ENCODE data around the gene GRK5.

Gene GRK5

GRCh38 chr10:119500821-119501220 lies 293.4 kb downstream of the GRK5 start:
- no peak for ATAC-seq (ENCODE audit: insufficient read depth, low read depth)
- Histone ChIP-seq H3K4me3 (ENCODE audit: low read depth in 1 of 2, low read length in 2 of 2) (no peak overlapping the region), H3K36me3 (ENCODE audit: insufficient read depth, low read length) (peaks cover 30% of the 10 kb centered on the region), H3K9me3 (ENCODE audit: insufficient read depth, low read length, severe bottlenecking) (no peaks in the 10 kb centered on the region), H3K4me1 (ENCODE audit: insufficient read depth, low read length) (peaks cover 36% of the 10 kb centered on the region), H3K4me2 (ENCODE audit: insufficient read depth, low read length) (no peak overlapping the region; the same call in 1 of the 2 replicates), H3K27ac (ENCODE audit: low read length) (peak overlapping the region; percentile 94), H3K79me2 (ENCODE audit: insufficient read depth, low read length) (peaks cover 3% of the 10 kb centered on the region; the same call in 1 of the 2 replicates), H2AFZ (ENCODE audit: low read depth, low read length) (no peak overlapping the region), H3K27me3 (ENCODE audit: insufficient read depth, low read length, poor library complexity) (no peaks in the 10 kb centered on the region), H4K20me1 (ENCODE audit: insufficient read depth, low read length) (no peaks in the 10 kb centered on the region), H3K9ac (ENCODE audit: low read depth, low read length) (peak overlapping the region; percentile 57; the same call in 1 of the 2 replicates)
- TF ChIP-seq CTCF (IDR thresholded peaks at IDR 0.05; ENCODE audit: borderline replicate concordance, extremely low read depth, low read length, poor library complexity, severe bottlenecking) = no peak
- no peak for TF ChIP-seq EZH2 (IDR thresholded peaks at IDR 0.05; ENCODE audit: borderline replicate concordance, low read depth, low read length, severe bottlenecking)
- no peak for DNase-seq

DNA sequence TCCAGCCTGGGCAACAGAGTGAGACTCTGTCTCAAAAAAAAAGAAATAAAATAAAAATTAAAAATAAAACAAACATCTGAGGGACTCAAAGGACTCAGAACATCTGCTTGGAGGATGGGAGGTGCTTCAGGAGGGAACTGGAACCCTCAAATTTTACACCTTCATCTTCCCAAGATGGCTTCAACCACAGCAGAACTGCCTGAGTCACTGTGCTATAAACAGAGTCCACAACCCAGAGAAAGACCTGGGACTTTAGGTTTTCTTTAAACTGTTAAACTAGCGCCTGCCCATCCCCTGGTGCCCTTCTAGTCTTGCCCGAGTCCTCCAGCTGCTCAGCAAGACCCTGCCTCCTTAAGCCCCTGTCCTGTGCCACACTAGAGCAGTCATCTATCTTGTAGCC lies 294.3 kb downstream of the GRK5 start:
- peak; percentile 62 for DNase-seq
- no peaks in the 10 kb centered on the region for H4K20me1 ChIP-seq (ENCODE audit: insufficient read depth, low read length)
- peaks cover 34% of the 10 kb centered on the region for H3K36me3 ChIP-seq (ENCODE audit: insufficient read depth, low read length)
- H3K27me3 ChIP-seq (ENCODE audit: insufficient read depth, low read length, poor library complexity) = no peaks in the 10 kb centered on the region
- H3K4me2 ChIP-seq (ENCODE audit: insufficient read depth, low read length) = peak overlapping the region; percentile 70
- peaks cover 36% of the 10 kb centered on the region for H3K4me1 ChIP-seq (ENCODE audit: insufficient read depth, low read length)
- H3K9me3 ChIP-seq (ENCODE audit: insufficient read depth, low read length, severe bottlenecking) = no peaks in the 10 kb centered on the region
- TF ChIP-seq EZH2 (IDR thresholded peaks at IDR 0.05; ENCODE audit: borderline replicate concordance, low read depth, low read length, severe bottlenecking) = no peak
- no peak for TF ChIP-seq CTCF (IDR thresholded peaks at IDR 0.05; ENCODE audit: borderline replicate concordance, extremely low read depth, low read length, poor library complexity, severe bottlenecking)
- ATAC-seq (ENCODE audit: insufficient read depth, low read depth) = peak; percentile 27
- H3K79me2 ChIP-seq (ENCODE audit: insufficient read depth, low read length) = peaks cover 3% of the 10 kb centered on the region; the same call in 1 of the 2 replicates
- peak overlapping the region; percentile 59 for H2AFZ ChIP-seq (ENCODE audit: low read depth, low read length)
- peak overlapping the region; percentile 94 for H3K27ac ChIP-seq (ENCODE audit: low read length)
- peak overlapping the region; percentile 57 for H3K9ac ChIP-seq (ENCODE audit: low read depth, low read length)
- peak overlapping the region in 1 of 2 experiments; percentile 10; a peak in 2 of 4 replicates for H3K4me3 ChIP-seq (ENCODE audit: low read depth in 1 of 2, low read length in 2 of 2)

DNA sequence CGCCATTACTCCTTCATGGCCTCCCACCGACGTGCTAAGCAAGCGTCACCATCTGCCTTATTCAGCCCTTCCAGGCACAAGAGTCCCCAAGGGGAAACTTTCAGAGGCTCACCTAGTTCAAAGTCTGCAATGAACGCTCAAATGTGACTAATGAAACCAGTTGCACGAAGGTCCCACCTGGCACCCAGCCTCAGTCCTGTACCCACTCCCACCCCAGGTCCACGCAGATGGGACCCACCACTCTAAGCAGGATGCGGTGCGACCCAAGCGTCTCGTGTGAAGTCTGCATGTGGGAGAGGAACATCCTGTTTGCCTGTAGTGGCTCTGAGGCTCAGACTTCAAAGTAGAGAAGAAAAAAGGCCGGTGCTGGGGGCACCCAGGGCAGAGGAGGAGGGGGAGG lies 294.8 kb downstream of the GRK5 start:
- Histone ChIP-seq H3K27me3 (ENCODE audit: insufficient read depth, low read length, poor library complexity) (no peaks in the 10 kb centered on the region), H2AFZ (ENCODE audit: low read depth, low read length) (peak overlapping the region; percentile 59; the same call in 1 of the 2 replicates), H3K4me3 (ENCODE audit: low read depth in 1 of 2, low read length in 2 of 2) (peak overlapping the region in 1 of 2 experiments; percentile 53; a peak in 2 of 4 replicates), H3K9ac (ENCODE audit: low read depth, low read length) (peak overlapping the region; percentile 57), H3K27ac (ENCODE audit: low read length) (peak overlapping the region; percentile 94), H3K9me3 (ENCODE audit: insufficient read depth, low read length, severe bottlenecking) (no peaks in the 10 kb centered on the region), H3K4me2 (ENCODE audit: insufficient read depth, low read length) (peak overlapping the region; percentile 70), H3K36me3 (ENCODE audit: insufficient read depth, low read length) (peaks cover 34% of the 10 kb centered on the region), H4K20me1 (ENCODE audit: insufficient read depth, low read length) (no peaks in the 10 kb centered on the region), H3K4me1 (ENCODE audit: insufficient read depth, low read length) (peaks cover 36% of the 10 kb centered on the region), H3K79me2 (ENCODE audit: insufficient read depth, low read length) (peaks cover 3% of the 10 kb centered on the region; the same call in 1 of the 2 replicates)
- TF ChIP-seq EZH2 (IDR thresholded peaks at IDR 0.05; ENCODE audit: borderline replicate concordance, low read depth, low read length, severe bottlenecking) (no peak), CTCF (IDR thresholded peaks at IDR 0.05; ENCODE audit: borderline replicate concordance, extremely low read depth, low read length, poor library complexity, severe bottlenecking) (no peak)
- DNase-seq (peak; percentile 98), ATAC-seq (ENCODE audit: insufficient read depth, low read depth) (peak; percentile 92)
